GM12873 (cell line): ENCODE data around the gene MAN1C1.

Experiments used
- CTCF ChIP-seq: IDR thresholded peaks from 2 replicates; pipeline ENCODE4 v1.5.1; 2012; ENCODE audit warnings: low read depth, mild to moderate bottlenecking, moderate library complexity, low read length, control low read depth; ENCODE audit not compliant: insufficient read depth; ENCODE audit errors: missing control alignments

MAN1C1 gene

GRCh38 chr1:25654109-25654660 lies 37.6 kb downstream of the MAN1C1 start:
- TF ChIP-seq CTCF: no peak

- TF ChIP-seq CTCF: no peak
Observed at GRCh38 chr1:25657121-25657882, 40.7 kb downstream of the MAN1C1 start.

- no peak for TF ChIP-seq CTCF
Observed at GRCh38 chr1:25657883-25658760, 41.5 kb downstream of the MAN1C1 start.

- TF ChIP-seq CTCF: no peak
Observed at GRCh38 chr1:25658791-25659431, 42.3 kb downstream of the MAN1C1 start.

- no peak for TF ChIP-seq CTCF
Observed at GRCh38 chr1:25661043-25661815, 44.6 kb downstream of the MAN1C1 start.

- no peak for TF ChIP-seq CTCF
Observed at GRCh38 chr1:25662061-25662460, 45.5 kb downstream of the MAN1C1 start.
